SK-N-MC (cell line): Measurements from ENCODE around the gene GMCL2.

Source experiments
- DNase-seq: peaks from one replicate; pipeline ENCODE4 v3.0.0-alpha.2; 2011; ENCODE audit warnings: low read depth, low spot score
- H3K27ac ChIP-seq: fragments of 200-600 bp; sonication (generic); 2 replicates; pipeline ENCODE4 v1.5.1; 2016; ENCODE audit warnings: mixed run types
- H3K36me3 ChIP-seq: fragments of 200-600 bp; sonication (generic); 2 replicates; pipeline ENCODE4 v1.6.1; 2017; ENCODE audit warnings: antibody characterized with exemption, low read length, mixed read lengths; ENCODE audit not compliant: insufficient read depth
- H3K4me3 ChIP-seq: fragments of 200-600 bp; sonication (generic); 2 replicates; pipeline ENCODE4 v1.5.1; 2016
- H3K9ac ChIP-seq: fragments of 200-600 bp; sonication (generic); 2 replicates; pipeline ENCODE4 v1.8.0; 2017; ENCODE audit warnings: mixed run types, mixed read lengths; ENCODE audit not compliant: insufficient read length
- H3K9me3 ChIP-seq: fragments of 200-600 bp; sonication (generic); 2 replicates; pipeline ENCODE4 v1.6.1; 2017; ENCODE audit warnings: low read depth, mild to moderate bottlenecking, antibody characterized with exemption, low read length, moderate library complexity, mixed read lengths
- EZH2 ChIP-seq: fragments of 200-600 bp; sonication (generic); IDR thresholded peaks from one replicate; pipeline ENCODE4 v1.6.1; 2017; ENCODE audit warnings: antibody characterized with exemption
- FOXP2 ChIP-seq: optimal IDR thresholded peaks from 2 replicates; pipeline ENCODE3; 2011; ENCODE audit warnings: mild to moderate bottlenecking, moderate library complexity; ENCODE audit not compliant: insufficient read depth; ENCODE audit errors: extremely low read length, control extremely low read depth
- POLR2AphosphoS5 ChIP-seq: IDR thresholded peaks from 2 replicates; pipeline ENCODE4 v1.6.1; 2012; ENCODE audit warnings: mild to moderate bottlenecking, low read depth, low read length, borderline replicate concordance

GMCL2 gene

DNA sequence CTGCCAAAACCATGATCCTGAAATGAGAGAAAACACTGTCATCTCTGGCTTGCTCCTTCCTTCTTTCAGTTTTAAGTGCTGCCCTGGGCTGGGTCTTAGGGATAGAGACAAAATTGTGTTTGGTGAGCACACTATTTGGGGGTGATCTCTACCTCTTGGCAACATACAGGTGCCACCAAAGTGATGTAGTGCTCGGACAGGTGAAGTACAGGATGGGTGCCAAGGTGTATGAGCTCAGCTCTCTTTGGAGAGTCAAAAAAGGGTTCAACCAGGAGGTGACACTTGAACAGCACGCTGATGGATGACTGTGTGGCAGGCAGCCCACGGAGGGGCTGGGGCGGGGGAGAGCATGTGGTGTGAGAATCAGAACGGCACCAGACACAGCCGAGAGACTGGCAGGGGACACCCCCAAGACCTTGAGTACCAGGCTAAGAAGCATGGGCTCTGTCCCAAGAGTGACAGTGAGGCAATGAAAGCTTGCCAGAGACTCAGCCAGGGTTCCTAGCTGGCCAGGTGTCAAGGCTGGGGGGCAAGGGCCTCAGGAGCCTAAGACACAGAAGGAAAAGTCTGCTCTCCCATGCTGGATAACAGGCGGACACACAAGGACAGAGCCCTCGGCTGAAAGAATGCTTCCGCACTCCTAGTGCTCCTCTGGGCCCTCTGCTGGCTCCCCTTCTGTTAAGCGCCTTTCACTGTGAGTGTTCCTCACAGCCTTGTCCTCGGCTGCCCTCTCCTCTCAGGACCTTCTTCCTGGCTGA lies 36.0 kb downstream of the GMCL2 start:
- H3K36me3 ChIP-seq, result peaks cover 65% of the 10 kb centered on the region
- DNase-seq, result no peak
- no peaks in the 10 kb centered on the region for H3K9me3 ChIP-seq
- no peak overlapping the region for H3K27ac ChIP-seq
- no peak for TF ChIP-seq FOXP2
- no peak for TF ChIP-seq POLR2AphosphoS5
- no peak for TF ChIP-seq EZH2
- no peak overlapping the region for H3K9ac ChIP-seq
- no peak overlapping the region for H3K4me3 ChIP-seq

DNA sequence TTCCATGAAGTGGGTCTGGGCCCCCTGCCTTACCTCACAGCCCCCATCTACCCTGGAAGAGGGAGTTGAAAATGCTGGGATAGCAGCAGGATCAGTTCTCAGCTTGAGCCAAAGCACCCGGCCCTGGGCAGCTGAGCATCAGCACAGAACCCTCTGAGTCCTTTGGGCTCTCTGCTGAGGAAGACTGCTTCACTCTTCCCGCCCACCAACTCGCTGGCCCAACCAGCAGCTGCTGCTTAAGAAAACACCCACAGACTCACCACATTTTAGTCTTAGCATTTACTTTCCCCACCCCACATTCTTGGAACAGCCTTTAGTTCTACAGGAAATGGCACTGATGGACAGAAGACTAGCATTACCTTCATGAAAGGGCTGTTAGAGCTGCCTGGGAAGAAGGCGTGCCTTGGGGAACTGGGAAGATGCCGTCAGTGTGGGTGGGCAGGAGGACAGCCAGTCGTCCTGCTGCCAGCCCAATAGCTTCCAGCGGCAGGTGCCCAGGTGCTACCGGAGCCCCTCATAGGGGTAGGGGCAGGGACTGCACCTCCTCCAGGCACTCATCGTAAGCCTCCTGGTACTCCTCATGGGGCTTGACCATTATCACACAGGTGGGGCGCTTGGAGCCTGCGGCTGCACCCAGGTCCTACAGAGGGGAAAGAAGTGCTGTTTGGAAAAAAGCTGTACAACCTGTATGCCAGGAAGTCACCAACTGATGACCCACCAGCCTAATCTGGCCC lies 37.8 kb downstream of the GMCL2 start:
- Histone ChIP-seq H3K27ac (no peak overlapping the region), H3K4me3 (no peak overlapping the region), H3K9ac (no peak overlapping the region), H3K9me3 (no peaks in the 10 kb centered on the region), H3K36me3 (peaks cover 71% of the 10 kb centered on the region)
- TF ChIP-seq POLR2AphosphoS5, result no peak; the same call in 1 of the 2 replicates
- no peak for TF ChIP-seq FOXP2
- no peak for TF ChIP-seq EZH2
- DNase-seq, result no peak

DNA sequence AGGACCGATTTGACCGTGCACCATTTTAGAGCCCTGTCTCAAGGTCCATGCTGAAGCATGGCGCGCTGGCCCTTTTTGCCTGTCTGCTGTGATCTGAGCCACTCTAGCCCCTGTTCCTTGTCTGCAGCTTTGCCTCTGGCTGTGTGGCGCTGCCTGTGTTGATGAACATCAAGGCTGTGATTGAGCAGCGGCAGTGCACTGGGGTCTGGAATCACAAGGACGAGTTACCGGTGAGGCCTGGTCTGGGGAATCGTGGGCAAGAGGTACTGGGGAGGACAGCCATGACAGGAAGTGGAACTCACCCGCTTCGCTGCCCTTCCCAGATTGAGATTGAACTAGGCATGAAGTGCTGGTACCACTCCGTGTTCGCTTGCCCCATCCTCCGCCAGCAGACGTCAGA lies 39.8 kb downstream of the GMCL2 start:
- no peak overlapping the region for H3K27ac ChIP-seq
- no peak for TF ChIP-seq EZH2
- no peak for TF ChIP-seq POLR2AphosphoS5
- no peak for TF ChIP-seq FOXP2
- peaks cover 86% of the 10 kb centered on the region for H3K36me3 ChIP-seq
- no peak overlapping the region for H3K4me3 ChIP-seq
- H3K9ac ChIP-seq, result no peak overlapping the region
- H3K9me3 ChIP-seq, result no peaks in the 10 kb centered on the region
- no peak for DNase-seq

DNA sequence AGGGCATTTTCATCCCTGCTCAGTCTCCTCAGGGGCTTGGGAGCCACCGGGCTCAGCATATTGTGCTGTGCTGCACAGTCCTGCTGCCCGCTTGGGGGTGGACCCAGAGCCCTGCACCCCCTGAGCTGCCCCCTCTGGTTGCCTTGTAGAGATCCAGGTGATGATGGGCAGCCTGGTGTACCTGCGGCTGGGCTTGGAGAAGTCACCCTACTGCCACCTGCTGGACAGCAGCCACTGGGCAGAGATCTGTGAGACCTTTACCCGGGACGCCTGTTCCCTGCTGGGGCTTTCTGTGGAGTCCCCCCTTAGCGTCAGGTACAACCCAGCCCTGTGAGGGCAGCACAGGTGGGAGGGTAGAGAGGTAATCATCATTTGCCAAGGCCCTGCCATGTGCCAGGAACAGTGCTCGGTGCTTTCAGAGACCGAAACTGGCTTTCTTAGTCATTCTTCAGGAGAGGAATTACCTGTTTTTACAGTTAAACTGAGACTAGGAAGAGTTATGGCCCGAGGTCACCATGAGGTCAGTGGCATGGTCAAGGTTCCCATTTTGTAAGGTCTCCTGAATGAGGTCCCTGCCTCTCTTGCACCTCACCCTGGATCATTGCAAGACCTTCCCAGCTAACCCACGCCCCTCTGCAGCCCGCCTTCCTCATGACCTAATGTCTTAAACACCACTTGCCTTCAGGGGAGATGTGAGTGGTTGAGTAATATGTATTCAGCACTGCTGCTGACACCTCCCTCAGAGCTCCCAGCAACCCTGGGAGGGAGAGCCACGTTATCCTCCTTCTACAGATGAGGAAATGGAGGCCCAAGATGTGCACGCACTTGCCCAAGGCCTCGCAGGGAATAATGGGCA lies 41.0 kb downstream of the GMCL2 start:
- Histone ChIP-seq H3K9ac (no peak overlapping the region), H3K27ac (no peak overlapping the region), H3K36me3 (peaks cover 84% of the 10 kb centered on the region), H3K4me3 (no peak overlapping the region), H3K9me3 (no peaks in the 10 kb centered on the region)
- DNase-seq, result no peak
- TF ChIP-seq FOXP2, result no peak
- TF ChIP-seq POLR2AphosphoS5, result 0 out of 2 replicates have a peak, but pooled peaks have one; percentile 1

DNA sequence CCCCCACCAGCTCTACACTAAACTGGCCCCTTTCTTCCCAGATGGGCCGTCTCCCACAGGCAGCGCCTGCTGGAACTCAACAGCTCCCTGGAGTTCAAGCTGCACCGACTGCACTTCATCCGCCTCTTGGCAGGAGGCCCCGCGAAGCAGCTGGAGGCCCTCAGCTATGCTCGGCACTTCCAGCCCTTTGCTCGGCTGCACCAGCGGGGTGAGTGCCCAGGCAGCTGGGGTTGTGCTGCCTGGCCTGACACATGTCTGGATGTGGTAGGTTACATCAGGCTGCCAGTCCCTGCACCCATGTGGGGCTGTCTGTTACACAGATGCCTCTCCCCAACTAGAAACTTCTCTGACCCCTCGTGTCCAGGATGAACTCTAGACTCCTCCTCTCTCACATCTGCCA lies 43.3 kb downstream of the GMCL2 start:
- Histone ChIP-seq H3K9me3 (no peaks in the 10 kb centered on the region), H3K36me3 (peaks cover 61% of the 10 kb centered on the region), H3K9ac (no peak overlapping the region), H3K27ac (no peak overlapping the region), H3K4me3 (no peak overlapping the region)
- TF ChIP-seq FOXP2 (no peak), POLR2AphosphoS5 (no peak), EZH2 (no peak)
- no peak for DNase-seq

DNA sequence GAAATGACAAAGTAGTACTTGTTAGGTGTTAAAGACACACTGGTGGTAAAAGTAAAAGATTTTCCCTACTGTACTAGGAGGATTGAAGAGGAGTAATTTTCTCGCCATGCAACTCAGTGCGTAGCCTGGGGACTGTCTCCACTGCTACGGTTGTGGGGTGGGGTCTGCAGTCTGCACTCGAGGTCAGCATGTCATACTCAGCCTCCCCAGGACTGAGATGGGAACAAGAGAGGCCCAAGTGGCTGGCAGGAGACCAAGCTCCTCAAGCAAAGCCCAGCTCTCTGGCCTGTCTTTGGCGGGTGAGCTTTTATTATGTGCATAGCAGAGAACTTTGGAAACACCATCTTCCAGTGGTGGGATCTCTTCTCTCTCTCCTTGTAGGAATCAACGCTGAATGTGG lies 43.9 kb downstream of the GMCL2 start:
- Histone ChIP-seq H3K9me3 (no peaks in the 10 kb centered on the region), H3K9ac (no peak overlapping the region), H3K27ac (no peak overlapping the region), H3K36me3 (peaks cover 56% of the 10 kb centered on the region), H3K4me3 (no peak overlapping the region)
- TF ChIP-seq EZH2, result no peak
- TF ChIP-seq POLR2AphosphoS5, result no peak
- no peak for TF ChIP-seq FOXP2
- DNase-seq, result no peak

DNA sequence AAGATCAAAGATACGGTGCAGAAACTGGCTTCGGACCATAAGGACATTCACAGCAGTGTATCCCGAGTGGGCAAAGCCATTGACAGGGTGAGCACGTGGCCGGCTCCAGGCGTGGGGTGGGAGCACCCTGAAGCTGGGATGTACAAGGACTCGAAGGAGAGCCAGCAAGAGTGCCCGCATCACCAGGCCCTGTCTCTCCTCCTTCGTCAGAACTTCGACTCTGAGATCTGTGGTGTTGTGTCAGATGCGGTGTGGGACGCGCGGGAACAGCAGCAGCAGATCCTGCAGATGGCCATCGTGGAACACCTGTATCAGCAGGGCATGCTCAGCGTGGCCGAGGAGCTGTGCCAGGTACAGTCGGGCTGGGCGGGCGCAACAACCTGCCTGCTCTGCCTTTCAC lies 44.5 kb downstream of the GMCL2 start:
- DNase-seq, result no peak
- Histone ChIP-seq H3K9me3 (no peaks in the 10 kb centered on the region), H3K36me3 (peaks cover 56% of the 10 kb centered on the region), H3K27ac (no peak overlapping the region), H3K9ac (no peak overlapping the region), H3K4me3 (no peak overlapping the region)
- no peak for TF ChIP-seq EZH2
- no peak for TF ChIP-seq POLR2AphosphoS5
- TF ChIP-seq FOXP2, result no peak

DNA sequence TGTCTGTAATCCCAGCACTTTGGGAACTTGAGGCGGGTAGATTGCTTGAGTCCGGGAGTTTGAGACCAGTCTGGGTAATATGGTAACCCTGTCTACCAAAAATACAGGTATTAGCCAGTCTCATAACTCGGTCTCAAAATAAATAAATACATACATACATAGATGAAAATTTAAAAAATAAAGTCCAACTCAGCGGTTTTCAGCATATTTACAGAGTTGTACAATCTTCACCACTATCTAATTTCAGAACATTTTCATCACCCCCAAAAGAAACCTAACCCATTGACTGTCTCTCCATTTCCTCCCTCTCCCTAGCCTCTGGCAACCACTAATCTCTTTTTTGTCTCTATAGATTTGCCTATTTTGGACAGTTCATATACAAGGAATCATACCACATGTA lies 45.6 kb downstream of the GMCL2 start:
- TF ChIP-seq POLR2AphosphoS5 (no peak), FOXP2 (no peak), EZH2 (no peak)
- peaks cover 47% of the 10 kb centered on the region for H3K36me3 ChIP-seq
- no peak for DNase-seq
- H3K4me3 ChIP-seq, result no peak overlapping the region
- no peak overlapping the region for H3K27ac ChIP-seq
- H3K9ac ChIP-seq, result no peak overlapping the region
- no peaks in the 10 kb centered on the region for H3K9me3 ChIP-seq
